Measurements from ENCODE around the gene CHKA. TPM values are rescaled to one million over a fixed set of nuclear protein-coding genes. Genes with fewer than 3 reads are reported as not detected.
A peak's percentile ranks its signal among the peaks of the same experiment; 100 is the strongest.

CHKA gene
- total RNA-seq, 2 donors from 2014 or later, result 56.1 to 75.9 TPM

- WGBS, 2 experiments (ENCODE audit: insufficient coverage in 1 of 2, insufficient read length in 1 of 2), result 98% methylated on average over 9 to 18 of the region's 18 CpGs
- no peak for TF ChIP-seq CTCF (conservative IDR thresholded peaks at IDR 0.05)
These were observed 76.3 kb downstream of the CHKA start for GRCh38 chr11:68044898-68045351.

GRCh38 chr11:68044145-68044813 lies 76.9 kb downstream of the CHKA start:
- TF ChIP-seq CTCF (conservative IDR thresholded peaks at IDR 0.05), result peak; percentile 33
- peaks cover 3% of the 10 kb centered on the region for H3K4me1 ChIP-seq (ENCODE audit: control insufficient read depth, insufficient read depth, low read length)
- 80 to 90% methylated on average over 9 to 24 of the region's 24 CpGs for WGBS, 2 experiments (ENCODE audit: insufficient coverage in 1 of 2, insufficient read length in 1 of 2)
- Mint-ChIP-seq H3K9me3 (no peaks in the 10 kb centered on the region), H3K27ac (no peak overlapping the region), H3K4me1 (peaks cover 3% of the 10 kb centered on the region), H3K4me3 (no peak overlapping the region), H3K27me3 (ENCODE audit: insufficient read depth) (no peaks in the 10 kb centered on the region), H3K36me3 (ENCODE audit: low read depth) (peaks cover 2% of the 10 kb centered on the region)
- H3K4me3 ChIP-seq (ENCODE audit: low read length), result no peak overlapping the region
- peak; percentile 64 for DNase-seq
- peak overlapping the region; percentile 17 for H3K27ac ChIP-seq (ENCODE audit: low read depth, low read length)
- no peaks in the 10 kb centered on the region for H3K27me3 ChIP-seq (ENCODE audit: control insufficient read depth, insufficient read depth, low read length, poor library complexity, severe bottlenecking)
- H3K36me3 ChIP-seq (ENCODE audit: control insufficient read depth, insufficient read depth, low read length), result no peaks in the 10 kb centered on the region
- H3K9me3 ChIP-seq (ENCODE audit: control insufficient read depth, low read length), result no peaks in the 10 kb centered on the region
- H3K9ac ChIP-seq (ENCODE audit: extremely low read depth, low read length, poor library complexity, severe bottlenecking), result no peak overlapping the region

More at GRCh38 chr11:68044898-68045351, 76.3 kb downstream of the CHKA start:
- no peak for DNase-seq
- Mint-ChIP-seq H3K4me1 (peaks cover under 1% of the 10 kb centered on the region), H3K4me3 (no peak overlapping the region), H3K36me3 (ENCODE audit: low read depth) (peaks cover 2% of the 10 kb centered on the region), H3K27ac (no peak overlapping the region), H3K27me3 (ENCODE audit: insufficient read depth) (no peaks in the 10 kb centered on the region), H3K9me3 (no peaks in the 10 kb centered on the region)
- Histone ChIP-seq H3K9ac (ENCODE audit: extremely low read depth, low read length, poor library complexity, severe bottlenecking) (no peak overlapping the region), H3K4me3 (ENCODE audit: low read length) (no peak overlapping the region), H3K27me3 (ENCODE audit: control insufficient read depth, insufficient read depth, low read length, poor library complexity, severe bottlenecking) (no peaks in the 10 kb centered on the region), H3K4me1 (ENCODE audit: control insufficient read depth, insufficient read depth, low read length) (peaks cover under 1% of the 10 kb centered on the region), H3K9me3 (ENCODE audit: control insufficient read depth, low read length) (no peaks in the 10 kb centered on the region), H3K27ac (ENCODE audit: low read depth, low read length) (no peak overlapping the region), H3K36me3 (ENCODE audit: control insufficient read depth, insufficient read depth, low read length) (no peaks in the 10 kb centered on the region)

GRCh38 chr11:68043349-68044144 lies 77.6 kb downstream of the CHKA start:
- peaks cover 4% of the 10 kb centered on the region for H3K4me1 ChIP-seq (ENCODE audit: control insufficient read depth, insufficient read depth, low read length)
- WGBS, 2 experiments (ENCODE audit: insufficient coverage in 1 of 2, insufficient read length in 1 of 2), result 89 to 90% methylated on average over 19 to 36 of the region's 36 CpGs
- no peaks in the 10 kb centered on the region for H3K9me3 ChIP-seq (ENCODE audit: control insufficient read depth, low read length)
- Mint-ChIP-seq H3K36me3 (ENCODE audit: low read depth) (peaks cover 2% of the 10 kb centered on the region), H3K4me1 (peaks cover 3% of the 10 kb centered on the region), H3K27ac (no peak overlapping the region), H3K4me3 (no peak overlapping the region), H3K27me3 (ENCODE audit: insufficient read depth) (no peaks in the 10 kb centered on the region), H3K9me3 (no peaks in the 10 kb centered on the region)
- H3K27me3 ChIP-seq (ENCODE audit: control insufficient read depth, insufficient read depth, low read length, poor library complexity, severe bottlenecking), result no peaks in the 10 kb centered on the region
- no peaks in the 10 kb centered on the region for H3K36me3 ChIP-seq (ENCODE audit: control insufficient read depth, insufficient read depth, low read length)
- H3K4me3 ChIP-seq (ENCODE audit: low read length), result no peak overlapping the region
- no peak overlapping the region for H3K9ac ChIP-seq (ENCODE audit: extremely low read depth, low read length, poor library complexity, severe bottlenecking)
- no peak for TF ChIP-seq CTCF (conservative IDR thresholded peaks at IDR 0.05)
- no peak overlapping the region for H3K27ac ChIP-seq (ENCODE audit: low read depth, low read length)
- DNase-seq, result no peak
